CD4-positive, alpha-beta T cell treated with Interleukin-6 at 100 ng/mL for 8 hours (primary cell): ENCODE data around the gene CEP152.
"Not testable (repeated sequence)": the region's sequence is repeated elsewhere in the genome, so short reads cannot be mapped to it uniquely, and the experiment has no call there.

Source experiments
- DNase-seq: peaks from one replicate; pipeline ENCODE4 v3.0.0-alpha.2; 2020; ENCODE audit warnings: mixed read lengths, low spot score

The CEP152 gene, protein sequence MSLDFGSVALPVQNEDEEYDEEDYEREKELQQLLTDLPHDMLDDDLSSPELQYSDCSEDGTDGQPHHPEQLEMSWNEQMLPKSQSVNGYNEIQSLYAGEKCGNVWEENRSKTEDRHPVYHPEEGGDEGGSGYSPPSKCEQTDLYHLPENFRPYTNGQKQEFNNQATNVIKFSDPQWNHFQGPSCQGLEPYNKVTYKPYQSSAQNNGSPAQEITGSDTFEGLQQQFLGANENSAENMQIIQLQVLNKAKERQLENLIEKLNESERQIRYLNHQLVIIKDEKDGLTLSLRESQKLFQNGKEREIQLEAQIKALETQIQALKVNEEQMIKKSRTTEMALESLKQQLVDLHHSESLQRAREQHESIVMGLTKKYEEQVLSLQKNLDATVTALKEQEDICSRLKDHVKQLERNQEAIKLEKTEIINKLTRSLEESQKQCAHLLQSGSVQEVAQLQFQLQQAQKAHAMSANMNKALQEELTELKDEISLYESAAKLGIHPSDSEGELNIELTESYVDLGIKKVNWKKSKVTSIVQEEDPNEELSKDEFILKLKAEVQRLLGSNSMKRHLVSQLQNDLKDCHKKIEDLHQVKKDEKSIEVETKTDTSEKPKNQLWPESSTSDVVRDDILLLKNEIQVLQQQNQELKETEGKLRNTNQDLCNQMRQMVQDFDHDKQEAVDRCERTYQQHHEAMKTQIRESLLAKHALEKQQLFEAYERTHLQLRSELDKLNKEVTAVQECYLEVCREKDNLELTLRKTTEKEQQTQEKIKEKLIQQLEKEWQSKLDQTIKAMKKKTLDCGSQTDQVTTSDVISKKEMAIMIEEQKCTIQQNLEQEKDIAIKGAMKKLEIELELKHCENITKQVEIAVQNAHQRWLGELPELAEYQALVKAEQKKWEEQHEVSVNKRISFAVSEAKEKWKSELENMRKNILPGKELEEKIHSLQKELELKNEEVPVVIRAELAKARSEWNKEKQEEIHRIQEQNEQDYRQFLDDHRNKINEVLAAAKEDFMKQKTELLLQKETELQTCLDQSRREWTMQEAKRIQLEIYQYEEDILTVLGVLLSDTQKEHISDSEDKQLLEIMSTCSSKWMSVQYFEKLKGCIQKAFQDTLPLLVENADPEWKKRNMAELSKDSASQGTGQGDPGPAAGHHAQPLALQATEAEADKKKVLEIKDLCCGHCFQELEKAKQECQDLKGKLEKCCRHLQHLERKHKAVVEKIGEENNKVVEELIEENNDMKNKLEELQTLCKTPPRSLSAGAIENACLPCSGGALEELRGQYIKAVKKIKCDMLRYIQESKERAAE (N-terminal part only)

DNA sequence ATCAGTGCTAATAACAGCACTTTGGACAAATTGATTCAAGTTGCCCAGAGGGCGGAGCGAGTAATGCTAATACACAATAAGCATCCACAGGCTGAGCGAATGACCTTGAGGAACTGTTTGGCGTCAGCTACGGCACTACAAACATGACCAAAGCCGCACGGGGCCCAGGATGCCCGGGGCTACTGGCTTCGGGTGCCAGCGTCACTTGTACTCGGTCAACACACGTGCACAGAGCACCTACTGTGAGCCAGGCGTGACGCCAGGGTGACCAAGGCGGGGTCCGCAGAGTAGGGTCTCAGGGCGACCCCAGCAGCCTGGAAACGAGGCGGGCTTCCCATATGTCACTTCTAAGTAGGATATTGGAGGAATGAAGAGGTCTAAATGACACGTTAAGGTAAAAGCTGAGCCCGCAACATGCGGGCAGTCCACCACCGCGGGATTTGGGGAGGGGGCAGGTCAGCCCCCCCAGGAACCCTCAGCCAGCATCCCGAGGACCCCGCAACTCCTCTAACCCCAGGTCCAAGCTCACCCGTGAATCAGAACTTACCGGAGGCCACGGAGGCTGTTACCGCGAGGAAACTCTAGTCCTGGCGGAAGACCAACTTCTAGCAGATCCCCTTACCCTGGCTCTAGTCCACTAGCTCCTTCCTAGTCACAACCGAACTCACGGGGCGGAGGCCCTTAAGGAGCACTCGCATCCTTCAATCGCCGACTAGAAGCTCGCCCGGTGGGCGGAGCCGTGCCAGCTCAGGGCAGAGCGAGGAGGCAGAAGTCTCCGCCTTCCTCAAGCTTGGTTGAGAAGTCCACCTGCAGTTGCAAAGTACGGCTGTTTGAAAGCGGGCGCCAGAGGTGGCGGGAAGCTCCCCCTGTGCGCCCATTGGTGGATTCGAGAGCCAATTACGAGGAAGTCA is at the start of gene CEP152:
TSS of gene CEP152 (minus strand) at position 656 of the 911 bp plus-strand sequence. CDS start 5,420 bp downstream, outside the sequence.
- DNase-seq = peak; percentile 99

DNA sequence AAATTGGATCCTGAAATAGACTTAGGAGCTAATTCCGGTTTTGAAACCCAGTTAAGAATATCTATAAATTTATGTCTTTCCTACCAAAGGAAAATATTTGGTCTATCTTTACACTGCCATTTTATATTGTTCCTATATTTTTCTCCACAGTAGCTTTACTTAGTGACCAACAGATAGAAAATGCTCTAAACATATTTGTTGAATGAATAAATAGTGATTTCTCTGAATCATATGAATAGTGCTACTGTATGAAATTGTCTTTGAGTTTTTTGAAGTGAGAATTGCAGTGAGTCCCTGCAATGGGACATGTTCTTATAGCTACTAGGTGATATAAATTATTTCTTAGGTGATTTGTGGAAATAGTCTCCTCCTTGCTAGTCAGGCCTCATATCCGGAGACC is 48.6 kb upstream of the CEP152 start:
- no peak for DNase-seq

DNA sequence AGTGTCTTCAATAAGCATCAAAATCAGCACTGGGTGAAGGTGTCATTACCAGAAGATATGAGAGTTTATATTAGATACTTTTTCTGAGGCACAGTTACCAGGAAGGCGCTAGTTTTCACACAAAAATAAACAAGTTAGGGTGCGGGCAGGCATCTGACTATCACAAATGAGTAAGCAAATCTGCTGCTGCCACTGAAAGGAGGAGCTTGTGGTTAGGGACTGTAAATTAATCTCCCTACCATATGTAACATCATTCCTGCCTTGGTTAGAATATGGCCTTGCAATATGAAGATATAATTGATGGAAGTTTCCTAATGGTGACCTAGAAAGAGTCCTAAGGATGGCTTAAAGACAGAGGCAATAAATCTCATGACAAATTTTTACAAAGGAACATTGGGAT is 47.5 kb upstream of the CEP152 start:
- DNase-seq = no peak

DNA sequence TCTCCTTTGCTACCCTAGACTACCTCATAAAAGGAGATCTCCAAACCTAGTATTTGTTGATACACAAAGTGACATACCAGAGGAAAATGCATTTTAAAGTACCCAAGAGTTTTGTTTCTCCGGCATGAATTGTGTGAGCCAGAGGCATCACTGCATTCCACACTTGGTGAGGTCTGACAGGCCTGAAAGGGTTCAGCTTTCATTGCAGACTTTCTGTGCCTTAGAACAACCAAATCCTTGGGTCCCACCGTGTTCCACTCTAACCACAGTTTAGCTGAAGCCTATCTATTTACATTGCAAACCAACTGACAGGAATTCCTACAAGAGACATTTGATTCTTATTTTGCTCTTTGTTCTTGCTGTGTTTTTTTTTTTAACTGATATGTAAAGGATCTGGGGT is 46.1 kb upstream of the CEP152 start:
- DNase-seq = no peak

DNA sequence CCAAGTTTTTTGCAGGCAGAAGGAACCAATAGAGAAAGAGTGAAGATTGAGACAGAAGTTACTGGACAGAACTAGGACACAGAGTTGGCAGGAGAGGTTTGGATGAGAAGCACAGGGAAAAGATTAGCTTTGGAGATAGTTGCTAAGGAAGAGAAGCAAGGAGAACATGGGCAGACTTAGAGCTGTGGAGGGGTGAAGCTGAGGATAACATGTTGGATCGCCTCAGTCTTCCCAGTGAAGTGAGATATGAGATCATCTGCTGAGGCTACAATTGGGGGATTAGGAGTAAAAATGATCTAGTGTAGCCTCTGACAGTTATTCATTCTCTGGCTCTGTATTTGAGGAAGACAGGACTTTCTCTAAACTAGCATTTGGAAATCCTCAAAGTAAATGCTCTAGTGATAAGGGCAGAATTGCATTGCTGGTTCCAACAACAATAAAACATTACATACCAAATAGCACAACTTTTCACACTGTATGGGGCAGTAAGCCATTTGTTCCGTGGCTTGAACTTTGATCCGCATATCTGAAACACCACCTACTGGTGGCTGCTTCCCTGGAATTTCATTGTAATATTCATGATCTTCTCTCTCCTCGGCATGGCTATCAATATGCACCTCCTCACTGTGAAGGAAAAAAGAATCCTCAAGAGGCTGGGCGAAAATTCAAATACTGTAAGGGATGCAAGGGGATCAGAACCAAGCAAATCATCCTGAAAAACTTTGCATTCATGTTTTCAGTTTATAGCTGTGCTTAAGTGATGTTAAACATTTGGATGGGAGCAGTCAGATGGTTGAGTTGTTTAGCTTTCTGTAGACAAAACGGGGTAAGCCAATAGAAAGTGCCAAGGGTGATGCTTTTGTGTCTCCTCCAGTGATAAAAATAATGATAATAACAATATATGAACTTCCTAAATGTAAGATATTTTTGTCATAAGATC is 44.9 kb upstream of the CEP152 start:
- no peak for DNase-seq

DNA sequence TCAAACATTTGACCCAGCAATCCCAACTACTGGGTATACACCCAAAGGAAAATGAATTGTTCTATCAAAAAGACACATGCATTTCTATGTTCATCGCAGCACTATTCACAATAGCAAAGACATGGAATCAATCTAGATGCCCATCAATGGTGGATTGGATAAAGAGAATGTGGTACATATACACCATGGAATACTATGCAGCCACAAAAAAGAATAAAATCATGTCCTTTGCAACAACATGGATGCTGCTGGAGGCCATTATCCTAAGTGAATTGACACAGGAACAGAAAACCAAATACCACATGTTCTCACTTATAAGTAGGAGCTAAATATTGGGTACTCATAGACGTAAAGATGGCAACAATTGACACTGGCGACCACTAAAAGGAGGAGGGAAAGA is 43.6 kb upstream of the CEP152 start:
- DNase-seq = not testable (repeated sequence)

DNA sequence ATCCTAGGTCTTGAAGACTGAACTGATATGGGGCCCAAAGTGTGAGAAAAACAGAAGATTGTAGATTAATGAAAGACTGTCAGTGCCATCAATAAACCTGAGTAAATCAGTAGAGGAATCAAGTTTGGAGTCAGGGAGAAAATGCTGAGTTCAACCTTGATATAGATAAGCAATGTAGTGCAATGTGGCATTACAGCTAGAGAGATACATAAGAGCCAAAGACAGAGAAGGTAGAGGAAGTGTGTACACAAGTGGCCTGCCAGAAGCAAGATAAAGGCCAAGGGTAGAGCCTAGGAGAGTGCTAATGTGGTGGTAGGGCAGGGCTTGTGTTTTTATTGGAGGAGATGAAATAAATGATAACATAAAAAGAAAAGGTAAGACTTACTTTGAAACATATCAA is 41.1 kb upstream of the CEP152 start:
- no peak for DNase-seq

DNA sequence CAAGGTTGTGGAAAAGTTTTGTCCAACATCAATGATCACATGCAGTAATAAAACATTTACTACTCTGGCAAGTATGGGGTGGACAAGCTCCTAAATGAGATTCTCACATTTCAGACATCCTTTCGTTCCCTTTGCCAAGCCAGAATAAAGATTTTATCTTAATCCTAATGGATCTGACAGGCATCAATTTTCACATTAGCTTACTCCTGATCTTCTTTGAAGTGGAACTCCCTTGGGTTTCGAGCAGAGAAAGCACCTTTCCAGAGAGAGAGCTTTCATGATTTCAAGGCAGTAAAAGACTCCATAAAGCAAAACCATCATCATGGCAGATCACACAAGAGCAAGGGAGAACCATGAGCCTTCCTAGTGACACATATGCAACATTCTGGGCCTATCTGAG is 39.8 kb upstream of the CEP152 start:
- DNase-seq = no peak

DNA sequence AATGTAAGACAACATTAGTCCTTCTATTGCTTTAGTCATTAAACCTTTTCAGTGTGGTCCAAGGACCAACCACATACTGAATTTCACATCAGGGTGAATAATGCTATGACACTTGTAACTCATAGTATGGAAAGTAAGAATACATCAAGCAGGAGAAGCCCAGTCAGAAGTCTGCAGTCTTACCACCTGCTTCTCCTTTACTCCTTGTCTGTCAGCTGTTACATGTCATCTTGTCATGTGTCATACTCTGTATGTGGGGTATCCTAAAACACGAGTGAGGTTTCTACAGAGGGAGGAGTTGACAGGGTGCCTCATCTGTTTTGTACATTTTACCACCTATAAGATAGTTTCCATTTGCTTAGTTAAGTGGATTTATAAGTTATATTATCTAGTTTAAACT is 34.3 kb upstream of the CEP152 start:
- no peak for DNase-seq

DNA sequence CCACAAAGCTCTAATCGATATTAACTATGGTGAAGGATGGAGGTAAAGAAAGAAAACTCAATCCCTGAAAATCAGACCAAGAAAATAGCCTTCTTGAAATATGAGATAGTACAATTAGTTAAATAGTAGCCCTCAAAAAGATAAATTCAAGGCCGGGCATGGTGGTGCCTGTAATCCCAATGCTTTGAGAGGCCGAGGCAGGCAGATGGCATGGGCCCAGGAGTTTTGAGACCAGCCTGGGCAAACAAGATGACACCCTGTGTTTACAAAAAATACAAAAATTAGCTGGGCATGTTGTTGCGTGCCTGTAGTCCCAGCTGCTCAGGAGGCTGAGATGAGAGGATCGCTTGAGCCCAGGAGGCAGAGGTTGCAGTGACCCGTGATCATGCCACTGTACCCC is 31.6 kb upstream of the CEP152 start:
- no peak for DNase-seq

DNA sequence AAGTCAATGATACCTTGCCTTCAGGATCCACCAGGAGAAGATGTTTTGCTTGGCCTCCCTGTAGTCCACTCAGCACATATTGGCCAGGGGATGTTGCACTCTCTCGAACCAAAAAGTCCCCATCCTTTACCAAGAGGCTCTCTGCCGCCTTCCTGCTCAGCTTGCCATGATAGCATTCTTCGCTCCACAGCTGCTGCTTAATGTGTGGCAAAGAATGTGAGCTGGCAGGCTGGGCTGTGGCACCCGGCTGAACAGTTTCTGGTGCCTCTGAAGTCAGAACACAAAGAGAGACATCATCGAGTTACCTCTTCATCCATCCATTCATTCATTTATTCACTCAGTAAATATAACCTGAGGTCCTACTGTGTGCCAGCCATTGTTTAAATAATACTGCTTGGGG is 23.9 kb upstream of the CEP152 start:
- DNase-seq = no peak

DNA sequence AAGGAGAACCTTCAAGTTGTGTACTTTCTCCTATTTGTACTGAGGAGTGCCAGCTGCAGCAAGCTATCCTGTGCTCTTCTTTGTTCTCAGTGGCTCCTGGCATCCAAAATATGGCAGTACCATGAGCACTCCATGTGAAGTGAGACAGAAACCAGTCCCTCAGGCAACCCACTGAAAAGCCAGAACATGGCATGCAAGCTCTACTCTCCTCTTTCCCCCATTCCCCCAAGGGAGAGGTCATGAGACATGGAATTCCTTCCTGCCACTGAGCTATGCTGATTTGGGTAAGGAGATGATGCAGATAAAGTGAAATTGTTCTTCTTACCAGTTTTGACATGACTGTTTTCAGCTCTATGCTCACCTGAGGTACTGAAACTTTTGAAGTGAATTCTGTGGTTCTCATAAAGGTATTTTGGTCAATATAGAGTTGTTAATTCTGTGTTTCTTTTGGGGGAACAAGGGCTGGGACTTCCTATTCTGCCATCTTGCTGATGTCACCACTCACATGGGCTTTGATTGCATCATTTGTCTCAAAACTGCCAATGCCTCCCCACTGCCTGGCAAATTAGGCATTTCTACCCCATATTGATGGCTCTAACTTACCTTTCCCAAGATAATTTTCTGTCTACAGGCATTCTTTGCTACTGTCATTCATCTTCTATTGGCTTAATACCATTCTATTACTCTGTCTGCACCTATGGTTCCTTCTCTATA is 22.8 kb upstream of the CEP152 start:
- no peak for DNase-seq

DNA sequence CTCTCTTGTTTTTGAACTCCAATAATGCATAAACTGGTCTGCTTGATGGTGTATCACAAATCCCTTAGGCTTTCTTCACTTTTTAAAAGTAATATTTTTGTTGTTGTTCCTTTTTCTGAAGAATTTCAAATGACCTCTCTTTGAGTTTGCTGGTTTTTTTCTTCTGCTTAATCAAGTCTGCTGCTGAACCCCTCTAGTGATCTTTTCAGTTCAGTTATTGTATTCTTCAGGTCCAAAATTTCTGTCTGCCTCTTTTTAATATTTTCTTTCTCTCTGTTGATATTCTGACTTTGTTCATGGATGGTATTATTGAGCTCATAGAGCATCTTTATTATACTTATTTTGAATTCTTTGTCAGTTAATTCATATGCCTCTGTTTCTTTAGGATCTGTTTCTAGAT is 21.8 kb upstream of the CEP152 start:
- no peak for DNase-seq

DNA sequence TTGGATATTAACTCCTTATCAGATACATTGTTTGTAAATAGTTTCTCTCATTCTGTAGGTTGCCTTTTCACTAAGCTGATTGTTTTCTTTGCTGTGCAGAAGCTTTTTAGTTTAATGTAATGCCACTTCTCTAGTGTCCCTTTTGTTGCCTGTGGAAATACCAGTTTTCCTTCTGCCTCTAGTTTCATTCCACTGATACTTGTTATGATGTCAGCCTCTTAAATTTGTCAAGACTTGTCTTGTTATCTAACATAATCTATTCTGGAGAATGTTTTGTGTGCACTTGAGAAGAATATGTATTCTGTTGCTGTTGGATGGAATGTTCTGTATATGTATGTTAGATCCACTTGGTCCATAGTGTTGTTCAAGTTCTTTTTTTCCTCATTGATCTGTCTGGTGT is 18.0 kb upstream of the CEP152 start:
- no peak for DNase-seq

DNA sequence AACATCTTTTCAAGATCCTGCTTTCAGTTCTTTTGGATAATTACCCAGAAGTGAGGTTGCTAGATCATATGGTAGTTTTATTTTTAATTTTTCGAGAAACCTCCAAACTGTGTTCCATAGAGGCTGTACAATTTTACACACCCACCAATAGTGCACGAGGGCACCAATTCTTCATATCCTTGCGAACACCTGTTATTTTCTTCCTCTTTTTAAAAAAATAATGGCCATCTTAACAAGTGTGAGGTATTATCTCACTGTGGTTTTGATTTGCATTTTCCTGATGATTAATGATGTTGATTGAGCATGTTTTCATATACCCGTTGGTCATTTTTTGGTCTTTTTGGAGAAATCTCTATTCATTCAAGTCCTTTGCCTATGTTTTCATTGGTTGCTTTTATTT is 17.6 kb upstream of the CEP152 start:
- no peak for DNase-seq

DNA sequence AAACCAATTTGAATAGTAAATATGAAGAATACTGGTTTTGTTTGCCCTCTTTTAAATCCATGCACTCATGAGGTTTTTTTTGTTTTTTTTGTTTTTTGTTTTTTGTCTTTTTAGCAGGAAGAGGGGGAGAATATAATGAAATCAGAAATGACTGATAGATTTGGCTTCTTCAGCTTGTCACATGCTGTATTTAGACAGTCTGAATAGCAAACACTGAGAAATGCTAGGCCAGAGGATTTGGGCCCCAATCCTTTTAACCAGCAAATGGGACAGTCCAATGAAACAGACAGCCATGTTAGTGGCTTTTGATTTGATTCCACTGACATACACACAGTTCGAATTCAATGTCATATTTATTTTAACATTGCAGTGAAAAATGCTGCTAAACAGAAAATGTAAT is 14.2 kb upstream of the CEP152 start:
- no peak for DNase-seq

DNA sequence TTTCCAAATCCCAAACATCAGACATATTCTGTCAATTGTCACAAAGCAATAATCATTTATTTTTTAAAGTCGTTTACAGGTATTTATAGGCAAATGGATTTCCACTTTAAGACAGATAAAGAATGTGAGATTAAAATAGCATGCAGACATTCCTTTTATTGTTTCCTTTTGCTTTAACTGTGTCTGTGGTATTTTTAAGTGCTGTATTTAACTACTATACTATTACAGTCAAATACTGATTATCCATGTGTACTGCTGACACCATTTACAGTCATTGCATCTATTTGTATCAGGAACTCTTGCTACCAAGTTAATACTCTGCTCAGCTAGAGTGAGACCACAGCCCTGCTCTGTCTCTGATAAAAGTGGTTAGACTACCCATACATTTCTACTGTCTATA is 12.8 kb upstream of the CEP152 start:
- no peak for DNase-seq

DNA sequence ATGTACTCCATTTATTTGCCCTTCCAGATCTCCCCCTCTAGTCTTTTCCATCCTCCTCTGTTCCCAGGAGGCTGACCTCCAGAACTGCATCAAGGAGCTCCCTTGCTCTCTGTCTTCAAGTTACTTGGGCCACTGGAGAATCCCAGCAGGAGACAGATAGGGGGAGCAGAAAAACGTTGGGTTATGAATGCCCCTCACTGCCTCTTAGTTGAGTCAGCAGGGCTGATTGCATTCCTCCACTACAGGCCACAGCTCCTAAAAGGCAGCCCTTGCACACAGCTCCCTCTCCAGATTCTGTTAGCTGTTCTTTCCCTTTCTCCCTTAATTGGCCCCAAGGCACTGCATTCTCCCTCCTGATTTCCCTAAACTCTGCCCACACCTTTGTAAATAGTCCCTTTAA is 12.4 kb upstream of the CEP152 start:
- no peak for DNase-seq

DNA sequence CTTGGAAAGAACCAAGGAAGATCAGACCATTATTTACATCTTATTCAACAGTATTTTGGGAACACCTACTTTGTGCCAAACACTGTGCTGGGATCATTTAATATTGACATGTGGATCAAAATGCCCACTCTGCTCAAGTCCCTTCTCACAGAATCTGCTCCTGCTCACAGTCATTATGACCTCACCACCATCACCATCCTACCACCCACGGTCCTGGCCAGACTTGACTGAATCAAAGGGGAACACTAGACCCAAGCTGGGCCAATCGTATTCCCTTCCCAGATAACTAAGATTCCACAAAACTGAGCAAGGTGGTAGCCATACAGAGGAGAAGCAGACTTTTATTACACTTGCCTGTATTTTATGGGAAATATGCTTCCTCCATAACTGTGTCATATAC is 3.4 kb upstream of the CEP152 start:
- no peak for DNase-seq
